HG02885 (cell line): ENCODE data around the gene INAVA.
"Not testable (repeated sequence)": the region's sequence is repeated elsewhere in the genome, so short reads cannot be mapped to it uniquely, and the experiment has no call there.

ENCODE experiments used
- ATAC-seq: cut with Tn5 transposase; IDR thresholded peaks from one replicate; pipeline ENCODE4 v1.9.1; 2021; ENCODE audit warnings: mild to moderate bottlenecking; ENCODE audit not compliant: unreplicated experiment, poor library complexity

INAVA gene

GRCh38 chr1:200954434-200954833 is 59.7 kb downstream of the INAVA start:
- ATAC-seq = no peak

- ATAC-seq = no peak
These were observed 63.9 kb downstream of the INAVA start for GRCh38 chr1:200958597-200958996.

GRCh38 chr1:200959411-200959921 is 64.8 kb downstream of the INAVA start:
- ATAC-seq = no peak

DNA sequence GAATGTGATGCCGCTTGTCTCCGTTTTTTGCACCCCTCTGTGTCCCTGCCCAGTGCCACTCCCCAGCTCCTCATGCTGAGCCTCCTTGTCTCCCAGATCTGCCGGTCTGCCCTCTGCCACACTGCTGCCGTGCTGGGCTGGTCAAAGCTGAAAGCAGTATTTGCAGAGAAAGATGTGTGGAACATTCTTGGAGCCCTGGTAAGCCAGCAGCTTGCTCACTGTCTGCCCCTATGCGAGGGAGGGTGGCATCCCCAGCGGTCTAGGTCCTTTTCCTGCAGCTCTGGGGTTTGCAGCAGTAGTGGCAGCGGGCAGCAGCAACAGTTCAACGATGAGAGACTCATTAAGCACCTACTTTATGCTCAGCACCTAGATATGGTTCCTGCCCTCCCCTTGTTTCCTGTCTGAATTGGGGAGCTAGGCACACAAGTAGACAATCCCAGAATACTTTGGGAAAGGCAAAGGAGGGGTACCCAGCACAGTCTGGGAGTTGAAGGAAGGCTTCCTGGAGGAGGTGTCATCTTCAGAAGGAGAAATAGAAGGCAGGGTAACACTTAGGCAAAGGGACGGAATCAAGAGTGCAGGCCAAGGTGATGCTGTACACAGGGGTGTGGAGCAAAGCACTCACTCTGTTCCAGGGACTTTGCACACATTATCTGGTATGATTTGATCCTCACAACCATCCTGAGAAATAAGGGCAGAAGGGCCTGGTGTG is 65.7 kb downstream of the INAVA start:
- no peak for ATAC-seq

GRCh38 chr1:200960948-200961340 is 66.2 kb downstream of the INAVA start:
- ATAC-seq = no peak

DNA sequence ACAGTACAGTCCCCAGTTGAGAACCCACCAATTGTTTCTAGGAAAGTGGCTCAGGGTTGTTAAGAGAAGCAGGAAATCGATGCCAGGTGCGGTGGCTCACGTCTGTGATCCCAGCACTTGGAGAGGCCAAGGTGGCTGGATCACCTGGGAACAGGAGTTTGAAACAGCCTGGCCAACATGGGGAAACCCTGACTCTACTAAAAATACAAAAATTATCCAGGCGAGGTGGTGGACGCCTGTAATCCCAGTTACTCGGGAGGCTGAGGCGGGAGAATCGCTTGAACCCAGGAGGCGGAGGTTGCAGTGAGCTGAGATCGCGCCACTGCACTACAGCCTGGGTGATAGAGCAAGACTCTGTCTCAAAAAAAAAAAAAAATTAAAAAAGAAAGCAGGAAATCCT is 67.5 kb downstream of the INAVA start:
- ATAC-seq = not testable (repeated sequence)

DNA sequence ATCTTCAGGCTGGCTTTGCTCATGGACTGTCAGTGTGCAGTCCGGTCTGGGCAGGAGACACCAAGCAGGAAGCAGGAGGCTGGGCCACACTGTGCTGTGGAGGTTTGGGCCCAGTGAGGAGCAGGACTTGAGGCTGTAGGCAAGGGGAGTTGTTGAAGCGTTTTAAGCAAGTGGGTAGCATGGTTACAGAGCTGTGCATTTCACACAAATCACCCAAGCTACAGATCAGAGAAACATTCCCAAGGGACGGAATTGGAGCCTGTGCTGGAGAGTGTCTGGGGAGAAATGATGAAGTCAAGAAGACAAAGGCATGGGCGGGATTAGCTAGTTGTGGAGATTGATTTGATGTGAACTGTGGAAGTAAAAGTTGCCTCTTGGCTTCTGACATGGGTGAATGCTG is 67.9 kb downstream of the INAVA start:
- no peak for ATAC-seq

GRCh38 chr1:200963076-200963475 is 68.4 kb downstream of the INAVA start:
- no peak for ATAC-seq

GRCh38 chr1:200963888-200964287 is 69.2 kb downstream of the INAVA start:
- ATAC-seq = not testable (repeated sequence)
